ENCODE measurements around the gene SEMA4B. TPM values are rescaled to one million over a fixed set of nuclear protein-coding genes. Genes with fewer than 3 reads are reported as not detected.
A peak's percentile ranks its signal among the peaks of the same experiment; 100 is the strongest.

SEMA4B gene
- total RNA-seq, 1 experiment from 2014 or later = 32.5 TPM

DNA sequence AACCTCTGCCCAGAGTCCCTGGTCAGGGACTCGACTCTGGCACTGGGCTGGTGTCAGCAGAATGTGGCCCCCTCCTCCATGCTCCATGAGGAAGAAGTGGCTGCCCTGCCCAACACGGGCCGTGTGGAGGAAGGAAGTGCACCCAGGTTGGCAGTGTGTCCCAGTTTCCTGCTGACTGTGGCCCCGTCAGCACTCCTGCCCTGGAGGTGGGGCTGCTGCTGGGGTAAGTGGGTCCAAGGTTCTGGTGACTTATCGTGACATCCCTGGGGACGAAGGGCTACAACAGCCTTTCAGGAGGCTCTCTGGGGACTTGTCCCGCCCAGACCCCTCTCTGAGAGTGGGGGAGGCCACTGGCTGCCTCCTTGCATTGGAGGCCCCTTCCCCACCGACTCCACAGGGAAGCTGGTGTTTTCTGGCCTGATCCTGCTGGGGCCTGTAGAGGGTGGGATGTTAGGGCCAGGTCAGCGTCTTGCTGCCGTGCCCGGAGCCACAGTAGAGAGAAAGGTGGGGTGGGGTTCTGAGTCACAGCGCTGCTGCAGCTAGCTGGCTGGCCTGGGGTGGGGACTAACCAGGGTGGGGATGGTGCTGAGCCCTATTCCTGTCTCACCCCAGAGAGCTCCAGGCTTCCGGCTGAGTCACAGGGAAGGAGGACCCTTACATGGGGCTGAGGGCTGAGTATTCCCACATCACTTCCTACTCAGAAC is 10.5 kb downstream of the SEMA4B start:
- no peak overlapping the region for H3K9ac ChIP-seq (ENCODE audit: extremely low read depth, insufficient read length, low read length)
- H3K18ac ChIP-seq (ENCODE audit: insufficient read length, low read depth, low read length) = no peak overlapping the region
- no peak overlapping the region for H2BK12ac ChIP-seq (ENCODE audit: insufficient read length, low read depth, low read length)
- H3K27ac ChIP-seq (ENCODE audit: insufficient read length, low read depth, low read length) = no peak overlapping the region
- no peak overlapping the region for H2BK15ac ChIP-seq (ENCODE audit: low read depth, low read length)
- no peaks in the 10 kb centered on the region for H4K20me1 ChIP-seq (ENCODE audit: control insufficient read depth, insufficient read depth, insufficient read length)
- H3K4me3 Mint-ChIP-seq = no peak overlapping the region
- no peaks in the 10 kb centered on the region for H3K27me3 Mint-ChIP-seq (ENCODE audit: low read depth)
- H3K36me3 Mint-ChIP-seq (ENCODE audit: insufficient read depth in 1 of 3, low read depth in 3 of 3) = peaks cover 7 to 17% (median 14%) of the 10 kb centered on the region in 3 experiments; a peak in 5 of 7 replicates
- WGBS (ENCODE audit: extremely low coverage, insufficient read length, low lambda C conversion rate) = no CpG with 5 or more reads among the region's 13 CpGs
- no peak overlapping the region for H3K4ac ChIP-seq (ENCODE audit: low read depth, low read length)
- H3K56ac ChIP-seq (ENCODE audit: insufficient read length, low read depth, low read length) = no peak overlapping the region
- no peaks in the 10 kb centered on the region for H3K27me3 ChIP-seq (ENCODE audit: insufficient read depth, low read length)
- H2BK5ac ChIP-seq (ENCODE audit: insufficient read length, low read length) = no peak overlapping the region
- no peak overlapping the region for H2BK20ac ChIP-seq (ENCODE audit: low read depth, low read length, poor library complexity, severe bottlenecking)
- no peak overlapping the region for H4K8ac ChIP-seq (replicated peaks; ENCODE audit: insufficient read length, low read depth, low read length)
- H3K27ac Mint-ChIP-seq = peak overlapping the region in 2 of 3 experiments; percentile 70 to 81; a peak in 2 of 7 replicates
- peaks cover under 1% of the 10 kb centered on the region; the same call in 1 of the 2 replicates for H3K79me2 ChIP-seq (ENCODE audit: insufficient read depth, low read length)
- TF ChIP-seq, protein P1, sequence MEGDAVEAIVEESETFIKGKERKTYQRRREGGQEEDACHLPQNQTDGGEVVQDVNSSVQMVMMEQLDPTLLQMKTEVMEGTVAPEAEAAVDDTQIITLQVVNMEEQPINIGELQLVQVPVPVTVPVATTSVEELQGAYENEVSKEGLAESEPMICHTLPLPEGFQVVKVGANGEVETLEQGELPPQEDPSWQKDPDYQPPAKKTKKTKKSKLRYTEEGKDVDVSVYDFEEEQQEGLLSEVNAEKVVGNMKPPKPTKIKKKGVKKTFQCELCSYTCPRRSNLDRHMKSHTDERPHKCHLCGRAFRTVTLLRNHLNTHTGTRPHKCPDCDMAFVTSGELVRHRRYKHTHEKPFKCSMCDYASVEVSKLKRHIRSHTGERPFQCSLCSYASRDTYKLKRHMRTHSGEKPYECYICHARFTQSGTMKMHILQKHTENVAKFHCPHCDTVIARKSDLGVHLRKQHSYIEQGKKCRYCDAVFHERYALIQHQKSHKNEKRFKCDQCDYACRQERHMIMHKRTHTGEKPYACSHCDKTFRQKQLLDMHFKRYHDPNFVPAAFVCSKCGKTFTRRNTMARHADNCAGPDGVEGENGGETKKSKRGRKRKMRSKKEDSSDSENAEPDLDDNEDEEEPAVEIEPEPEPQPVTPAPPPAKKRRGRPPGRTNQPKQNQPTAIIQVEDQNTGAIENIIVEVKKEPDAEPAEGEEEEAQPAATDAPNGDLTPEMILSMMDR (conservative IDR thresholded peaks at IDR 0.05) = no peak
- H3K4me1 ChIP-seq (ENCODE audit: insufficient read depth, low read length) = no peaks in the 10 kb centered on the region
- H4K5ac ChIP-seq (ENCODE audit: insufficient read length, low read depth, low read length) = no peak overlapping the region
- H3K14ac ChIP-seq (ENCODE audit: insufficient read depth, low read length) = peak overlapping the region; percentile 1; the same call in 1 of the 2 replicates
- no peaks in the 10 kb centered on the region for H3K9me3 Mint-ChIP-seq
- H3K79me1 ChIP-seq (ENCODE audit: insufficient read depth, low read depth, low read length, poor library complexity, severe bottlenecking) = no peaks in the 10 kb centered on the region
- H3K4me2 ChIP-seq (ENCODE audit: insufficient read depth, insufficient read length, low read length) = no peak overlapping the region
- no peak for DNase-seq
- H3K23ac ChIP-seq (ENCODE audit: insufficient read length, low read depth, low read length) = no peak overlapping the region
- H3T11ph ChIP-seq (ENCODE audit: low read length) = no peak overlapping the region
- no peaks in the 10 kb centered on the region for H3K9me3 ChIP-seq (ENCODE audit: control insufficient read depth, low read depth, low read length)
- peak overlapping the region; percentile 47 for H4K91ac ChIP-seq (ENCODE audit: insufficient read length, low read depth, low read length)
- H2AFZ ChIP-seq (ENCODE audit: low read length) = no peak overlapping the region
- peaks cover 8 to 9% of the 10 kb centered on the region in 2 experiments for H3K4me1 Mint-ChIP-seq
- H2AK5ac ChIP-seq (ENCODE audit: insufficient read length, low read length) = no peak overlapping the region
- peaks cover 4% of the 10 kb centered on the region for H3K23me2 ChIP-seq (ENCODE audit: insufficient read length, low read depth, low read length, poor library complexity, severe bottlenecking)
- H2BK120ac ChIP-seq (ENCODE audit: low read depth, low read length, poor library complexity, severe bottlenecking) = no peak overlapping the region

Data from H9 (cell line).